Prostate gland (tissue), 2 donors: ENCODE measurements around the gene GNG13.

ENCODE experiments used
- CTCF ChIP-seq, 4 experiments: fragments of 200-600 bp in 2 of 4; fragments of 450-650 bp in 2 of 4; sonication (generic) in 2 of 4; IDR thresholded peaks; 1 replicate in 3 of 4; 2 replicates in 1 of 4; pipeline ENCODE4 v1.5.1; 2016 to 2019; ENCODE audit warnings: antibody characterized with exemption in 4 of 4, mild to moderate bottlenecking in 2 of 4, moderate library complexity in 2 of 4
- POLR2A ChIP-seq: fragments of 450-650 bp; IDR thresholded peaks from one replicate; pipeline ENCODE4 v1.6.1; 2016; ENCODE audit warnings: antibody characterized with exemption, mild to moderate bottlenecking
- POLR2AphosphoS5 ChIP-seq: sonication (generic); formaldehyde crosslinking; IDR thresholded peaks from one replicate; pipeline ENCODE4 v1.6.1; 2017; ENCODE audit warnings: antibody characterized with exemption

- TF ChIP-seq POLR2A, result no peak
- TF ChIP-seq CTCF (IDR thresholded peaks at IDR 0.05), result no peak
- TF ChIP-seq POLR2AphosphoS5, result no peak
Measured at GRCh38 chr16:808085-808386, 7.5 kb upstream of the GNG13 start.
